IMR-90 (cell line): ENCODE data around the gene DRICH1. TPM values are rescaled to one million over a fixed set of nuclear protein-coding genes. Genes with fewer than 3 reads are reported as not detected.

ENCODE experiments used
- ATAC-seq: fragments of 200-7000 bp; cut with Tn5 transposase; 2 replicates; pipeline ENCODE4 v1.9.1; 2020; ENCODE audit warnings: low read depth, mild to moderate bottlenecking, moderate library complexity
- BruUV-seq: library from RNA; stranded (reverse); fragments of 400-500 nt; replicated peaks from 2 replicates; lab custom pipeline; 2021; lab: Mats Ljungman, UMichigan
- CTCF ChIA-PET: fragments of 300-600 bp; formaldehyde crosslinking; extraction: SDS; loops from one replicate; lab custom pipeline; 2021; ENCODE audit warnings: antibody characterized with exemption; lab: Yijun Ruan, JAX
- POLR2A ChIA-PET: fragments of 300-600 bp; sonication (Branson Sonifier 250); formaldehyde crosslinking; loops from one replicate; lab custom pipeline; 2022; ENCODE audit warnings: antibody characterized with exemption; ENCODE audit not compliant: unreplicated experiment; lab: Charles Lee
- DNase-seq: peaks from one replicate; pipeline ENCODE4 v3.0.0; 2013
- H2AFZ ChIP-seq: replicated peaks from 2 replicates; pipeline ENCODE3; 2013; ENCODE audit warnings: low read length, mild to moderate bottlenecking; ENCODE audit not compliant: poor library complexity
- H2AK5ac ChIP-seq: 2 replicates; pipeline ENCODE4 v1.6.1; 2013; ENCODE audit warnings: low read depth, low read length, inconsistent platforms
- H2AK9ac ChIP-seq: replicated peaks from 2 replicates; pipeline ENCODE3; 2013; ENCODE audit warnings: mild to moderate bottlenecking, low read depth, low read length, moderate library complexity; ENCODE audit not compliant: poor library complexity
- H2BK120ac ChIP-seq: 2 replicates; pipeline ENCODE4 v1.6.1; 2013; ENCODE audit warnings: low read depth, low read length, inconsistent platforms
- H2BK15ac ChIP-seq: 3 replicates; pipeline ENCODE4 v1.6.1; 2013; ENCODE audit warnings: low read depth, low read length, inconsistent platforms
- H2BK20ac ChIP-seq: 2 replicates; pipeline ENCODE4 v1.6.1; 2013; ENCODE audit warnings: low read depth, mild to moderate bottlenecking, inconsistent platforms, low read length, moderate library complexity
- H2BK5ac ChIP-seq: 2 replicates; pipeline ENCODE4 v1.6.1; 2013; ENCODE audit warnings: mild to moderate bottlenecking, low read depth, low read length, inconsistent platforms; ENCODE audit not compliant: poor library complexity, severe bottlenecking
- H3K14ac ChIP-seq: replicated peaks from 2 replicates; pipeline ENCODE4 v1.6.1; 2013; ENCODE audit warnings: low read depth, low read length, inconsistent platforms
- H3K18ac ChIP-seq: 2 replicates; pipeline ENCODE4 v1.6.1; 2013; ENCODE audit warnings: low read depth, low read length, control low read depth
- H3K23ac ChIP-seq: 2 replicates; pipeline ENCODE4 v1.6.1; 2013; ENCODE audit warnings: low read depth, low read length, inconsistent platforms
- H3K27ac ChIP-seq: 2 replicates; pipeline ENCODE4 v1.5.1; 2013; ENCODE audit warnings: mild to moderate bottlenecking, control low read depth, low read length; ENCODE audit not compliant: insufficient read depth
- H3K27me3 ChIP-seq: 2 replicates; pipeline ENCODE4 v1.6.1; 2013; ENCODE audit warnings: low read length; ENCODE audit not compliant: control insufficient read depth, insufficient read depth
- H3K36me3 ChIP-seq: 2 replicates; pipeline ENCODE4 v1.6.1; 2013; ENCODE audit warnings: low read length, mixed read lengths; ENCODE audit not compliant: control insufficient read depth, insufficient read depth
- H3K4ac ChIP-seq: 2 replicates; pipeline ENCODE4 v1.6.1; 2013; ENCODE audit warnings: low read depth, low read length, inconsistent platforms
- H3K4me1 ChIP-seq: 2 replicates; pipeline ENCODE4 v1.6.1; 2013; ENCODE audit warnings: low read length, mixed read lengths; ENCODE audit not compliant: control insufficient read depth, insufficient read depth
- H3K4me2 ChIP-seq: 2 replicates; pipeline ENCODE4 v1.6.1; 2013; ENCODE audit warnings: low read depth, mild to moderate bottlenecking, control low read depth, low read length, moderate library complexity
- H3K4me3 ChIP-seq: 2 replicates; pipeline ENCODE4 v1.5.1; 2013; ENCODE audit warnings: low read depth, mild to moderate bottlenecking, control low read depth, low read length, moderate library complexity; ENCODE audit not compliant: insufficient read depth
- H3K56ac ChIP-seq: 2 replicates; pipeline ENCODE4 v1.6.1; 2013; ENCODE audit warnings: low read length, inconsistent platforms; ENCODE audit not compliant: insufficient read depth; ENCODE audit errors: extremely low read depth
- H3K79me1 ChIP-seq, 2 experiments: 2 replicates each; pipeline ENCODE4 v1.6.1; 2013; ENCODE audit warnings: low read length in 2 of 2, inconsistent platforms in 1 of 2, low read depth in 1 of 2
- H3K9ac ChIP-seq: 2 replicates; pipeline ENCODE4 v1.6.1; 2013; ENCODE audit warnings: low read depth, low read length, control low read depth
- H3K9me1 ChIP-seq: 2 replicates; pipeline ENCODE4 v1.6.1; 2013; ENCODE audit warnings: low read length, inconsistent platforms; ENCODE audit not compliant: insufficient read depth
- H3K9me3 ChIP-seq: 2 replicates; pipeline ENCODE4 v1.6.1; 2013; ENCODE audit warnings: low read length; ENCODE audit not compliant: control insufficient read depth, insufficient read depth
- H4K20me1 ChIP-seq: 2 replicates; pipeline ENCODE4 v1.6.1; 2013; ENCODE audit warnings: low read length, inconsistent platforms; ENCODE audit not compliant: insufficient read depth
- H4K5ac ChIP-seq: 2 replicates; pipeline ENCODE4 v1.6.1; 2013; ENCODE audit warnings: mild to moderate bottlenecking, low read depth, low read length, control low read depth
- H4K8ac ChIP-seq, 2 experiments: 2 replicates each; pipeline ENCODE4 v1.6.1; 2013; ENCODE audit warnings: low read depth in 2 of 2, low read length in 2 of 2, control low read depth in 1 of 2, inconsistent platforms in 1 of 2
- H4K91ac ChIP-seq: 2 replicates; pipeline ENCODE4 v1.6.1; 2013; ENCODE audit warnings: low read depth, low read length, inconsistent platforms; ENCODE audit not compliant: insufficient read depth
- BHLHE40 ChIP-seq: fragments of 150-350 bp; IDR thresholded peaks from 2 replicates; pipeline ENCODE4 v1.6.1; 2016; ENCODE audit warnings: mild to moderate bottlenecking, low read depth, low read length
- CEBPB ChIP-seq: IDR thresholded peaks from 2 replicates; pipeline ENCODE4 v1.6.1; 2012; ENCODE audit warnings: low read depth, low read length, improper control_type of control experiment
- CHD1 ChIP-seq: IDR thresholded peaks from 2 replicates; pipeline ENCODE4 v1.6.1; 2012; ENCODE audit warnings: low read depth, low read length, improper control_type of control experiment
- MAFK ChIP-seq: IDR thresholded peaks from 2 replicates; pipeline ENCODE4 v1.6.1; 2012; ENCODE audit warnings: low read depth, low read length, improper control_type of control experiment
- MAZ ChIP-seq: IDR thresholded peaks from 2 replicates; pipeline ENCODE4 v1.6.1; 2012; ENCODE audit warnings: low read depth, mild to moderate bottlenecking, low read length, improper control_type of control experiment, moderate library complexity, borderline replicate concordance
- MXI1 ChIP-seq: IDR thresholded peaks from 2 replicates; pipeline ENCODE4 v1.6.1; 2012; ENCODE audit warnings: low read depth, mild to moderate bottlenecking, low read length, moderate library complexity, borderline replicate concordance
- NFE2L2 ChIP-seq: fragments of 150-350 bp; IDR thresholded peaks from 2 replicates; pipeline ENCODE4 v1.6.1; 2016; ENCODE audit warnings: low read depth, mild to moderate bottlenecking, low read length
- POLR2A ChIP-seq: IDR thresholded peaks from 2 replicates; pipeline ENCODE4 v1.6.1; 2012; ENCODE audit warnings: mild to moderate bottlenecking, low read depth, low read length
- RFX5 ChIP-seq: IDR thresholded peaks from 2 replicates; pipeline ENCODE4 v1.8.0; 2012; ENCODE audit warnings: low read depth, mild to moderate bottlenecking, low read length, moderate library complexity
- SMC3 ChIP-seq: fragments of 150-350 bp; IDR thresholded peaks from 2 replicates; pipeline ENCODE4 v1.6.1; 2016; ENCODE audit warnings: low read depth, mild to moderate bottlenecking, antibody characterized with exemption, low read length, moderate library complexity
- WGBS, 2 experiments: methylation state at CpG; one replicate each; pipeline versions ENCODE4 v1.1.5 to v1.1.7; 2013; ENCODE audit warnings: missing lambda C conversion rate in 2 of 2; ENCODE audit not compliant: insufficient read length in 1 of 2; ENCODE audit errors: extremely low coverage in 2 of 2; 5-methylcytosine and 5-hydroxymethylcytosine counted together
- dilution Hi-C: fragments of 300-500 bp; cut with HindIII; formaldehyde crosslinking; loops from one replicate; pipeline ENCODE4 v1.14.3; 2018; ENCODE audit warnings: low sequenced_read_pairs; ENCODE audit not compliant: unreplicated experiment
- in situ Hi-C: fragments of 300-500 bp; cut with MboI; formaldehyde crosslinking; loops from 3 replicates; pipeline ENCODE4 v1.14.3; 2019; ENCODE audit warnings: low sequenced_read_pairs, inconsistent platforms, mixed read lengths
- intact Hi-C: fragments of 100-400 bp; cut with micrococcal nuclease; formaldehyde crosslinking; loops from 2 replicates; pipeline ENCODE4 v1.10.0; 2022
- polyA plus RNA-seq, 3 experiments: library from polyadenylated mRNA; depleted of rRNA; stranded (reverse); fragments of >200 nt; gene quantifications; 2 replicates each; pipeline ENCODE4 v1.2.3, GENCODE V29; 2012; ENCODE audit warnings: low replicate concordance in 1 of 3
- total RNA-seq: library from RNA; depleted of rRNA; stranded (reverse); fragments of >200 nt; gene quantifications from 2 replicates; pipeline ENCODE4 v1.2.3, GENCODE V29; 2012
- TF ChIP-seq, protein P1 (sequence below): conservative IDR thresholded peaks from 2 replicates; pipeline ENCODE4 v1.5.1; 2012; ENCODE audit warnings: mild to moderate bottlenecking, low read depth, low read length, improper control_type of control experiment
- TF ChIP-seq, protein P2 (sequence below): fragments of 150-350 bp; IDR thresholded peaks from 2 replicates; pipeline ENCODE4 v1.6.1; 2016; ENCODE audit warnings: low read depth, mild to moderate bottlenecking, low read length, moderate library complexity, borderline replicate concordance

DRICH1 gene
- total and polyA plus RNA-seq, 2 of the 4 experiments (the other 2 are of a cell fraction), result 0.14 TPM; not detected in 1

DNA sequence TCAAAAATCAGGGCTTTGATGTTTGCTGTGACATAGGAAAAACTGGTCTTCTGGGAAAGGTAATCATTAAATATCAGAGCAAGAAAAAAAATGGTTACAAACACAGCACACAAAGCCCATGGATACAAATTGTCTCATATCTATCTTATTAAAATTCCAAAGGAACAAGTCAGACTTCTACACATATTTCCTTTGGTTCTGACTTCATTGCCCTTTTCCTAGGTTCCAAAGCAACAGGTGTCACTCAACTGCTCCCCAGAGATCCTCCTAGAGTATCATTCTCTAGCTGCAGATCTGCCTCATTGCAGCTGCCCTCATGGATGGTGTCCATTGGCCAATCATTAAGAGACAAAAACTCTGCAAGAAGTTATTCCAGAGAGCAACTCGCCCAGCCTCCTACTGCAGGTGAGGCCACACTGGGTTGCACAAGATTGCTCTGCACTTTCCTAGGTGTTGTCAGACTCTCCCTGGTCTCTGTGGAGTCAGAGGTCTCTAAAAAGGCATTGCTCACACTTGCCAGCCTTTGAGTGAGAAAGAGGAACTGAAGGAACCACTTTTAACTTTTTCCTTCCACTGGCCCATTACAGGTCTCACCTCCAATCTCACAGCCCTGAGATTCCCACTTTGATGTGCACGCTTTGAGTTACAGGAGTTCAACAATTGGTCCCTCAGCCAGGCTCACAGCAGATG, 5.7 kb downstream of the DRICH1 start:
- H3K4me3 ChIP-seq, result no peak overlapping the region
- dilution Hi-C loops, result no loop called here
- intact Hi-C loops, result loop anchor here (5.0 kb wide), 1 partner anchor 221 kb away; no protein-coding TSS in a partner anchor
- no peak overlapping the region for H4K5ac ChIP-seq
- no peaks in the 10 kb centered on the region for H3K36me3 ChIP-seq
- H3K27ac ChIP-seq, result no peak overlapping the region
- H2BK15ac ChIP-seq, result no peak overlapping the region
- H3K79me1 ChIP-seq, result no peaks in the 10 kb centered on the region
- H4K91ac ChIP-seq, result no peak overlapping the region
- no peaks in the 10 kb centered on the region for H3K9me1 ChIP-seq
- no peak overlapping the region for H2AK5ac ChIP-seq
- ATAC-seq (no peak), DNase-seq (no peak)
- H3K4me2 ChIP-seq, result no peak overlapping the region
- in situ Hi-C loops, result loop anchor here (10.0 kb wide), 1 partner anchor 228 kb away; the partner anchor contains the start of gene SLC2A11
- TF ChIP-seq POLR2A (no peak), CHD1 (no peak), MAFK (no peak), SMC3 (no peak), MXI1 (no peak), NFE2L2 (no peak), CEBPB (no peak), BHLHE40 (no peak), RFX5 (no peak), MAZ (no peak)
- TF ChIP-seq, protein P1, sequence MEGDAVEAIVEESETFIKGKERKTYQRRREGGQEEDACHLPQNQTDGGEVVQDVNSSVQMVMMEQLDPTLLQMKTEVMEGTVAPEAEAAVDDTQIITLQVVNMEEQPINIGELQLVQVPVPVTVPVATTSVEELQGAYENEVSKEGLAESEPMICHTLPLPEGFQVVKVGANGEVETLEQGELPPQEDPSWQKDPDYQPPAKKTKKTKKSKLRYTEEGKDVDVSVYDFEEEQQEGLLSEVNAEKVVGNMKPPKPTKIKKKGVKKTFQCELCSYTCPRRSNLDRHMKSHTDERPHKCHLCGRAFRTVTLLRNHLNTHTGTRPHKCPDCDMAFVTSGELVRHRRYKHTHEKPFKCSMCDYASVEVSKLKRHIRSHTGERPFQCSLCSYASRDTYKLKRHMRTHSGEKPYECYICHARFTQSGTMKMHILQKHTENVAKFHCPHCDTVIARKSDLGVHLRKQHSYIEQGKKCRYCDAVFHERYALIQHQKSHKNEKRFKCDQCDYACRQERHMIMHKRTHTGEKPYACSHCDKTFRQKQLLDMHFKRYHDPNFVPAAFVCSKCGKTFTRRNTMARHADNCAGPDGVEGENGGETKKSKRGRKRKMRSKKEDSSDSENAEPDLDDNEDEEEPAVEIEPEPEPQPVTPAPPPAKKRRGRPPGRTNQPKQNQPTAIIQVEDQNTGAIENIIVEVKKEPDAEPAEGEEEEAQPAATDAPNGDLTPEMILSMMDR, result no peak
- TF ChIP-seq, protein P2, sequence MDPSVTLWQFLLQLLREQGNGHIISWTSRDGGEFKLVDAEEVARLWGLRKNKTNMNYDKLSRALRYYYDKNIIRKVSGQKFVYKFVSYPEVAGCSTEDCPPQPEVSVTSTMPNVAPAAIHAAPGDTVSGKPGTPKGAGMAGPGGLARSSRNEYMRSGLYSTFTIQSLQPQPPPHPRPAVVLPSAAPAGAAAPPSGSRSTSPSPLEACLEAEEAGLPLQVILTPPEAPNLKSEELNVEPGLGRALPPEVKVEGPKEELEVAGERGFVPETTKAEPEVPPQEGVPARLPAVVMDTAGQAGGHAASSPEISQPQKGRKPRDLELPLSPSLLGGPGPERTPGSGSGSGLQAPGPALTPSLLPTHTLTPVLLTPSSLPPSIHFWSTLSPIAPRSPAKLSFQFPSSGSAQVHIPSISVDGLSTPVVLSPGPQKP, result no peak
- H3K56ac ChIP-seq, result no peak overlapping the region
- H3K18ac ChIP-seq, result no peak overlapping the region
- H3K4me1 ChIP-seq, result no peaks in the 10 kb centered on the region
- H2BK120ac ChIP-seq, result no peak overlapping the region
- no peak overlapping the region for H3K14ac ChIP-seq
- CTCF ChIA-PET, result no interaction called here
- H3K9ac ChIP-seq, result no peak overlapping the region
- no peak overlapping the region for H3K23ac ChIP-seq
- H4K8ac ChIP-seq, result no peak overlapping the region
- H3K9me3 ChIP-seq, result no peaks in the 10 kb centered on the region
- H2AFZ ChIP-seq, result no peak overlapping the region
- H3K27me3 ChIP-seq, result no peaks in the 10 kb centered on the region
- no peak overlapping the region for H2BK5ac ChIP-seq
- POLR2A ChIA-PET, result no interaction called here
- no TSS peak for BruUV-seq
- no peak overlapping the region for H3K4ac ChIP-seq
- 100% methylated on average over 1 of the region's 2 CpGs; no CpG with 5 or more reads in 1 of the 2 experiments for WGBS, 2 experiments
- no peak overlapping the region for H2BK20ac ChIP-seq
- no peak overlapping the region for H2AK9ac ChIP-seq
- H4K20me1 ChIP-seq, result no peaks in the 10 kb centered on the region
